GM12873 (cell line): ENCODE measurements around the gene COLGALT1.

ENCODE experiments used
- CTCF ChIP-seq: IDR thresholded peaks from 2 replicates; pipeline ENCODE4 v1.5.1; 2012; ENCODE audit warnings: low read depth, mild to moderate bottlenecking, moderate library complexity, low read length, control low read depth; ENCODE audit not compliant: insufficient read depth; ENCODE audit errors: missing control alignments

Gene COLGALT1

GRCh38 chr19:17598953-17599352, 43.5 kb downstream of the COLGALT1 start:
- TF ChIP-seq CTCF: no peak

DNA sequence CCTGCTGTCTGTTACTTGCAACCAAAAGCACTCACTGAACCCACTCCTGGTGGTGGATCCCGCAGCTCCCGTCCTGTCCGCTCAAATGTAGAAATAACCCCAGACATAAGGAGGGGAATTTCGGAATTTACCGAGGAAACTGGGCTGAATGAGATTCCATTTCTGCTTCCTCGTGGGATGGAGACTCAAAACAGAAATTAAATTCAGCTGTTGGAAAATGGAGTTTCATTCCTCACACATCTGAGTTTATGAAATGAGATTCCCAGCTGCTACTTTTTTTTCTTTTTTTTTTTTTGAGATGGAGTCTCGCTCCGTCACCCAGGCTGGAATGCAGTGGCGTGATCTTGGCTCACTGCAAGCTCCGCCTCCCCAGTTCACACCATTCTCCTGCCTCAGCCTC, 44.3 kb downstream of the COLGALT1 start:
- no peak for TF ChIP-seq CTCF

GRCh38 chr19:17601683-17602082, 46.2 kb downstream of the COLGALT1 start:
- TF ChIP-seq CTCF: no peak

GRCh38 chr19:17602217-17602616, 46.8 kb downstream of the COLGALT1 start:
- no peak for TF ChIP-seq CTCF

GRCh38 chr19:17602872-17603510, 47.5 kb downstream of the COLGALT1 start:
- TF ChIP-seq CTCF: no peak

DNA sequence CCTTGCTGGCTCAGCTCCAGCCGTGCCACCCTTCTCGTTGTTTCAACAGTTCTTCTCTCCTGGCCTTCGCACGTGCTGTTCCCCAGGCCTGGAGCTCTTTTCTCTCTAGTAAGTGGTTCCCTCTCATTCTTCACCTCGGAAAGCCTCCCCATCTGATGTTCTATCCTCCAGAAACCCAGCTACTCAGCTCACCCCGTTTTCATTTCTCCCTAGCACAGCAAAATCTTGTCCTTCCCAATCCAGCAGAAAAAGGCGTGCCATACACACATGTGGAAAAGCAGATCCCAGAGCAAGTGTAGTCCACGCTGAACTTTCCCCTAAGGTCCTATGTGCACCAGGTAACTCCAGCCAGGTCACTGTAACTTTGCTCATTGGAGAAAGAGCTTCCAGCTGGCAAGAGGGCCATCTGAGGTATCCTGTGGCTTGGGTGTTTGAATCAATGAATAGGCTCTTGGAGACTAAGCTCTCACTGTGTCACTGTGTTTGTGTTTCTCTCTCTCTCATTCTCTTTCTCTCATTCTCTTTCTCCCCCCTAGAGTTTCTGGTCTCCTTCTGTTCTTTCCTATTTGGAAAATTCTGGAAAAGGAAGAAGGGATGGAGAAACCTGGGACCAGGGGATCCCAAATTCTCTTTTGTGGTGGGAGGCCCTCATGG, 49.0 kb downstream of the COLGALT1 start:
- no peak for TF ChIP-seq CTCF

- TF ChIP-seq CTCF: no peak
These were observed 49.7 kb downstream of the COLGALT1 start for GRCh38 chr19:17605117-17605516.
